Ishikawa (cell line): Measurements from ENCODE around the gene DNAJB12.

Experiments
- CEBPB ChIP-seq: IDR thresholded peaks from 2 replicates; pipeline ENCODE4 v1.6.1; 2012
- EGR1 ChIP-seq: IDR thresholded peaks from 2 replicates; pipeline ENCODE4 v1.6.1; 2012
- EP300 ChIP-seq: IDR thresholded peaks from 2 replicates; pipeline ENCODE4 v1.6.1; 2012; ENCODE audit warnings: borderline replicate concordance
- FOXM1 ChIP-seq: IDR thresholded peaks from 2 replicates; pipeline ENCODE4 v1.6.1; 2012; ENCODE audit warnings: low read depth, borderline replicate concordance
- REST ChIP-seq: IDR thresholded peaks from 2 replicates; pipeline ENCODE4 v1.6.1; 2012; ENCODE audit warnings: low read depth, mild to moderate bottlenecking
- TAF1 ChIP-seq: IDR thresholded peaks from 2 replicates; pipeline ENCODE4 v1.6.1; 2012; ENCODE audit warnings: low read depth, mild to moderate bottlenecking
- USF1 ChIP-seq: IDR thresholded peaks from 2 replicates; pipeline ENCODE4 v1.6.1; 2012
- YY1 ChIP-seq: IDR thresholded peaks from 2 replicates; pipeline ENCODE4 v1.6.1; 2012; ENCODE audit warnings: low read depth

- TF ChIP-seq REST (no peak), TAF1 (no peak), EGR1 (no peak), USF1 (no peak), CEBPB (no peak), EP300 (no peak), FOXM1 (no peak), YY1 (no peak)
Measured at GRCh38 chr10:72297281-72297804, 57.4 kb downstream of the DNAJB12 start.
